IPS DF 6.9 (cell line): ENCODE results near the gene CKMT1B.
"Not testable (repeated sequence)": the region's sequence is repeated elsewhere in the genome, so short reads cannot be mapped to it uniquely, and the experiment has no call there.

Experiments
- DNase-seq: peaks from one replicate; pipeline ENCODE4 v3.0.0-alpha.2; 2013; ENCODE audit warnings: low read depth, low spot score
- H3K27ac ChIP-seq: one replicate; pipeline ENCODE4 v1.5.1; 2013; ENCODE audit warnings: low read length, control low read depth
- H3K27me3 ChIP-seq: 2 replicates; pipeline ENCODE4 v1.6.1; 2013; ENCODE audit warnings: mild to moderate bottlenecking, low read length; ENCODE audit not compliant: control insufficient read depth, insufficient read depth
- H3K36me3 ChIP-seq: 2 replicates; pipeline ENCODE4 v1.6.1; 2013; ENCODE audit warnings: low read length; ENCODE audit not compliant: control insufficient read depth, insufficient read depth
- H3K4me1 ChIP-seq: 2 replicates; pipeline ENCODE4 v1.6.1; 2013; ENCODE audit warnings: low read length; ENCODE audit not compliant: control insufficient read depth, insufficient read depth
- H3K4me3 ChIP-seq: 2 replicates; pipeline ENCODE4 v1.5.1; 2013; ENCODE audit warnings: mild to moderate bottlenecking, low read length
- H3K9me3 ChIP-seq: 2 replicates; pipeline ENCODE4 v1.6.1; 2013; ENCODE audit warnings: low read length, inconsistent platforms; ENCODE audit not compliant: control insufficient read depth, insufficient read depth
- WGBS: extraction: QIAGEN DNeasy Blood & Tissue Kit; methylation state at CpG from one replicate; pipeline ENCODE4 v1.1.7; 2013; ENCODE audit warnings: mixed read lengths, missing lambda C conversion rate; ENCODE audit not compliant: insufficient read length, insufficient coverage; 5-methylcytosine and 5-hydroxymethylcytosine counted together

The CKMT1B gene

DNA sequence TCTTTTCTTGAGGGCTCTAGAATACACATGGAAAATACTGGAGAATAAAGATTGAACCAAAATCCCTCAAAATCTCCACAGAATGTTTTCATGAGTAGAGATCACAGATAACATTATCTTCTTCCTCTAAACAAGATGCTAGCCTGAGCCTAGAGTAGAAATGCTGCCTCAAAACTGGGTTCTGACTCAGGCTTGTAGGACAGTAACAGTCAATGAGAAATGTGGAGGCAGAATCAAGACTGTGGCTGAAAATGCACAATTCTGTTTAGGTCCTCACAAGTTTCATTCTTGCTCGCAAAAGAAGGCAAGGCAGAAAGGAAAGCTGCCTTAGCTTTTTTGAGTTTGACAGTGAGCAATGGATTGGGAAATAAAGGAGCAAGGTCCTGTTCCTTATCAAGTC is 19.2 kb upstream of the CKMT1B start:
- not testable (repeated sequence) for H3K36me3 ChIP-seq, H3K9me3 ChIP-seq, H3K4me3 ChIP-seq, H3K27me3 ChIP-seq, DNase-seq, H3K4me1 ChIP-seq, H3K27ac ChIP-seq
- WGBS = no CpG with 5 or more reads among the region's 1 CpG

GRCh38 chr15:43589778-43590466 is 3.9 kb upstream of the CKMT1B start, which contains the start of gene PPIP5K1:
Gene PPIP5K1, minus strand, starts transcription at chr15:43590208. Its CDS starts 5,704 bp downstream, at chr15:43584504.
- not testable (repeated sequence) for H3K27me3 ChIP-seq
- no CpG with 5 or more reads among the region's 54 CpGs for WGBS

DNA sequence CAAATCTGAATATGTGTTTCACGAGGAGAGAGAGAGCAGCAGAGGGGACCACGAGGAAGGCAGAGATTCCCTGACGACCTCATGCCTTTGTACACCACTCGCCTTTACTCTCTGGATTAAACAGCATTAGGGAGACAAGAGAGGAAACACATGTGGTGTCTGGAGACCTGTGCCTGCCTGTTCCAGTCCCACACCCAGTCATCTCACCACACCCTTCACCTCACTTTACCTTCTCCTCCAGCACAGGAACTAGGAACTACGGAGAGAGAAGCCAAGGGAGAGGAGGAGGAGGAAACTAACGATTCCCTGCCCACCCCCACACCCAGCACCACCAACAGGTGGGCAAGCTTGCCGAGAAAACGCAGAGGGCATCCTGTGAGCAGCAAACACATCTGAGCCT is 986 bp upstream of the CKMT1B start:
- not testable (repeated sequence) for H3K27ac ChIP-seq, DNase-seq, H3K4me1 ChIP-seq, H3K36me3 ChIP-seq, H3K9me3 ChIP-seq, H3K4me3 ChIP-seq, H3K27me3 ChIP-seq
- no CpG with 5 or more reads among the region's 8 CpGs for WGBS

More at GRCh38 chr15:43589778-43590466, 3.9 kb upstream of the CKMT1B start, which contains the start of gene PPIP5K1:
- H3K36me3 ChIP-seq, H3K4me3 ChIP-seq, DNase-seq, H3K9me3 ChIP-seq, H3K4me1 ChIP-seq, H3K27ac ChIP-seq: not testable (repeated sequence)

DNA sequence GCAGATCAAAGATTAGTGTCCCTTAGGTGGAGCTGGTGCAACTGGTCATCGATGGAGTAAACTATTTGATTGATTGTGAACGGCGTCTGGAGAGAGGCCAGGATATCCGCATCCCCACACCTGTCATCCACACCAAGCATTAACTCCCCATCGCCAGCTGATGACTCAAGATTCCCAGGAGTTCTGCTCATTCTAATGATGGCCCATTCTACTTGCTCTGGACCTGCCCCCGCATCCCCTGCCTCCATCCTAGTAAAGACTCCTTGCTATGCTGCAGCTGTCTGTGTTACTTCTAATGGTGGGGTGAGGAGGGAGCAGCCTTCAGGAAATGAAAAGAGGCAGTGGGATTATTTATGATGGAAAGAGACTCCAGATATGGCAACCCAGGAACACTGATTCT is 5.3 kb downstream of the CKMT1B start:
- not testable (repeated sequence) for H3K36me3 ChIP-seq, H3K9me3 ChIP-seq, H3K4me1 ChIP-seq, DNase-seq, H3K27ac ChIP-seq, H3K4me3 ChIP-seq, H3K27me3 ChIP-seq
- WGBS = no CpG with 5 or more reads among the region's 6 CpGs

DNA sequence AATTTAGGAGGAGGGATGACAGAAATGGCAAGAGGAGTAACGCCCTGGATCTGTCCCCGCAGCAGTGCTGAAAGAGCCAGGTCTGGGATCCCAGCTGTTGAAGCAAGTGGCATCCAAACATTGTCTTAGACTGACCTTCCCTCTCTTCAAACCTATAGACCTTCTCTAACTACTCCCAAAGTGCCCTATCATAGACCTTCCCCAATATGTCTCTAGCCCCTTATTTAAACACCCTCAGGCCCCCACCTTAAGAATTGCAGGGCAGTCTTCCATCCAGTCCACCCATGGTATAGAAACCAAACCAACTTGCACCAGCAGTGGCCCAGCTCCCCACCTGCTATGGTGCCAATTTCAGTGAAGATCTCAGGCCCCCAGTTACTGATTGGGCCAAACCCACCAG is 6.4 kb downstream of the CKMT1B start:
- not testable (repeated sequence) for H3K36me3 ChIP-seq, H3K4me3 ChIP-seq, H3K27ac ChIP-seq, H3K4me1 ChIP-seq, H3K9me3 ChIP-seq, DNase-seq, H3K27me3 ChIP-seq
- WGBS = no CpG with 5 or more reads among the region's 2 CpGs

DNA sequence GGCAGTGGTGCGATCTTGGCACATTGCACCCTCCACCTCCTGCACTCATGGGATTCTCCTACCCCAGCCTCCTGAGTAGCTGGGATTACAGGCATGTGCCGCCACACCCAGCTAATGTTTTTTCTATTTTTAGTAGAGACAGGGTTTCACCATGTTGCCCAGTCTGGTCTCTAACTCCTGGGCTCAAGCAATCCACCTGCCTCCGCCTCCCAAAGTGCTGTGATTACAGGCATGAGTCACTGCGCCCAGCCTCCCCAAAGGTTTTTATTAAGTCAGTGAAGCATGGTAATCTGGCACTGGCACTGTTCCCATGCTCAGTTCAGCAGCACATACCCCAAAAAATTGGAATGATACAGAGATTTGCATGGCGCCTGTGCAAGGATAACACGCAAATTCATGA is 8.4 kb downstream of the CKMT1B start:
- no CpG with 5 or more reads among the region's 6 CpGs for WGBS
- DNase-seq, H3K27ac ChIP-seq, H3K27me3 ChIP-seq, H3K9me3 ChIP-seq, H3K4me1 ChIP-seq, H3K36me3 ChIP-seq, H3K4me3 ChIP-seq: not testable (repeated sequence)

GRCh38 chr15:43617750-43618149 is 23.9 kb downstream of the CKMT1B start:
- no CpG with 5 or more reads among the region's 8 CpGs for WGBS
- not testable (repeated sequence) for H3K27ac ChIP-seq, H3K9me3 ChIP-seq, H3K4me3 ChIP-seq, H3K36me3 ChIP-seq, H3K27me3 ChIP-seq, H3K4me1 ChIP-seq, DNase-seq

DNA sequence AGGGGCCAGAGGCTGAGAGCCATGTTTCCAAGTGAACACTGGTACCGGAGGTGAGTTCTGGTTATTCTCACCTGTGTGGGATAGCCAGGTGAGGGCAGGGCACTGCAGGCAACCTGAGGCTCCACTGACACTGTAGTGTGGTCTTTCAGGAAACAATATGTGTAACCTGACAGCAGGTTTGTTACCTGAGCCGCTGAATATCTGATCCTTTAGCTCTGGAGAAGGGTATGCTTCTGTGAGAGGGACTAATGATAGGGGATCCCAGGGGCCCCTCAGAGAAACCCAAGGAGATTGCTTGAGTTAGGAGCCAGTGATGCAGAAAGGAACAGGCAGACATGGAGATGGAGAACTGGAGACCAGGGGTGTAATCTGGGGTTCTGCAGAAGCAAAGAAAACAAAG is 24.9 kb downstream of the CKMT1B start, which contains the start of gene STRC:
Gene STRC (minus strand): TSS at position 101 of the 400 bp plus-strand sequence. CDS start 78 bp downstream, at position 23.
- not testable (repeated sequence) for H3K9me3 ChIP-seq, H3K4me3 ChIP-seq, DNase-seq, H3K4me1 ChIP-seq, H3K27ac ChIP-seq, H3K27me3 ChIP-seq, H3K36me3 ChIP-seq
- no CpG with 5 or more reads among the region's 2 CpGs for WGBS

GRCh38 chr15:43622068-43622799 is 28.4 kb downstream of the CKMT1B start:
- not testable (repeated sequence) for H3K9me3 ChIP-seq, H3K4me3 ChIP-seq, H3K36me3 ChIP-seq, DNase-seq, H3K4me1 ChIP-seq, H3K27ac ChIP-seq, H3K27me3 ChIP-seq
- no CpG with 5 or more reads among the region's 7 CpGs for WGBS

DNA sequence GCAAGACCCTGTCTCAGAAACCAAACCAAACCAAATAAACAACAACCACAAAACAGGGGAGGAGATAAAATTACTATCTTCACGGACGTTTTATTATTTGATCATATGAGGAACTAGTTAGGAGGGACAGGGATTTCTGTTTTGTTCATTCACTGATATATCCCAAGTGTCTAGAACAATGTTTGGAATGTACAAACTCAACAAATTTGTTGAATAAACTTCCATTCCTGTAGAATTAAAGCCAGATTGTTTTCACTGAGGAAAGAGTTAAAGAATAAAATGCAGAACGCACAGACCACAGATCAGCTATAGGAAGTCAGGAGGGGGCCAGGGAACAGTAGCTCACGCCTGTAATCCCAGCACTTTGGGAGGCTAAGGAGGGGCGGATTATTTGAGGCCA is 31.3 kb downstream of the CKMT1B start:
- Histone ChIP-seq H3K27me3 (no peaks in the 10 kb centered on the region), H3K27ac (no peak overlapping the region), H3K4me1 (no peaks in the 10 kb centered on the region), H3K9me3 (no peaks in the 10 kb centered on the region), H3K4me3 (no peak overlapping the region), H3K36me3 (no peaks in the 10 kb centered on the region)
- WGBS = no CpG with 5 or more reads among the region's 5 CpGs
- no peak for DNase-seq

- not testable (repeated sequence) for DNase-seq, H3K4me1 ChIP-seq, H3K36me3 ChIP-seq, H3K27ac ChIP-seq, H3K4me3 ChIP-seq, H3K9me3 ChIP-seq, H3K27me3 ChIP-seq
These were observed 33.1 kb downstream of the CKMT1B start for GRCh38 chr15:43626937-43627336.
